ENCODE measurements around the gene EFHD1. TPM values are rescaled to one million over a fixed set of nuclear protein-coding genes. Genes with fewer than 3 reads are reported as not detected.

Gene EFHD1
- total and polyA plus RNA-seq, 2 experiments from 2014 or later, result 3.4 to 6.4 TPM

- H3K36me3 Mint-ChIP-seq (ENCODE audit: low read depth), result no peaks in the 10 kb centered on the region
- no peaks in the 10 kb centered on the region for H3K36me3 ChIP-seq (ENCODE audit: insufficient read depth)
- H3K27me3 Mint-ChIP-seq (ENCODE audit: insufficient read depth, low read depth, poor library complexity), result peaks cover 8% of the 10 kb centered on the region
- no peaks in the 10 kb centered on the region for H4K20me1 ChIP-seq (replicated peaks; ENCODE audit: insufficient read depth)
- H3K4me1 Mint-ChIP-seq, result peaks cover 3% of the 10 kb centered on the region; the same call in 1 of the 3 replicates
- peak; percentile 56 for DNase-seq (ENCODE audit: low spot score)
- no peak overlapping the region for H3K27ac Mint-ChIP-seq
- no peaks in the 10 kb centered on the region for H3K79me2 ChIP-seq (replicated peaks; ENCODE audit: insufficient read depth)
- TF ChIP-seq STAT1 (IDR thresholded peaks at IDR 0.05; ENCODE audit: unreplicated experiment), result no peak
- no peak for TF ChIP-seq CREB1 (CRISPR knock-in tag; IDR thresholded peaks at IDR 0.05; ENCODE audit: low read depth)
- no peak for TF ChIP-seq ZNF331 (CRISPR knock-in tag; IDR thresholded peaks at IDR 0.05; ENCODE audit: low read depth)
- no peak for TF ChIP-seq CTCF (conservative IDR thresholded peaks at IDR 0.05; ENCODE audit: low read depth in 2 of 2)
- TF ChIP-seq JUNB (IDR thresholded peaks at IDR 0.05; ENCODE audit: unreplicated experiment), result no peak
- TF ChIP-seq ZNF114 (CRISPR knock-in tag; IDR thresholded peaks at IDR 0.05), result no peak
- TF ChIP-seq POLR2AphosphoS5 (IDR thresholded peaks at IDR 0.05; ENCODE audit: low read depth), result no peak
- no peak for TF ChIP-seq EZH2phosphoT487 (IDR thresholded peaks at IDR 0.05; ENCODE audit: unreplicated experiment)
- no peak for TF ChIP-seq NANOG (IDR thresholded peaks at IDR 0.05; ENCODE audit: borderline replicate concordance)
- no peak for TF ChIP-seq REST (IDR thresholded peaks at IDR 0.05; ENCODE audit: unreplicated experiment)
- no peak for TF ChIP-seq EZH2 (IDR thresholded peaks at IDR 0.05; ENCODE audit: low read depth, unreplicated experiment)
- TF ChIP-seq ZNF462 (CRISPR knock-in tag; IDR thresholded peaks at IDR 0.05), result no peak
- no peak overlapping the region for H3K4me3 ChIP-seq
- ATAC-seq, result peak; percentile 72
- H3K4me3 Mint-ChIP-seq, result no peak overlapping the region
- no peak overlapping the region for H2AFZ ChIP-seq
- H3K27me3 ChIP-seq (ENCODE audit: insufficient read depth), result no peaks in the 10 kb centered on the region
- no peaks in the 10 kb centered on the region for H3K4me1 ChIP-seq (ENCODE audit: insufficient read depth)
- H3K27ac ChIP-seq (ENCODE audit: low read depth), result no peak overlapping the region
- no peaks in the 10 kb centered on the region; the same call in 2 of the 3 replicates for H3K9me3 Mint-ChIP-seq
- no peak overlapping the region for H3K4me2 ChIP-seq
- no peaks in the 10 kb centered on the region for H3K9me2 ChIP-seq (ENCODE audit: insufficient read depth)
- H3F3A ChIP-seq (replicated peaks; ENCODE audit: low read depth), result no peaks in the 10 kb centered on the region
Observed at GRCh38 chr2:232600053-232600773, 33.2 kb upstream of the EFHD1 start.

Data from GM23338 (cell line).